Calu3 (cell line): ENCODE results near the gene DNAJA4. TPM values are rescaled to one million over a fixed set of nuclear protein-coding genes. Genes with fewer than 3 reads are reported as not detected.

ENCODE experiments used
- BruUV-seq: library from RNA; stranded (reverse); fragments of 400-500 nt; replicated peaks from 2 replicates; lab custom pipeline; 2021; lab: Mats Ljungman, UMichigan
- CTCF ChIA-PET: fragments of 300-600 bp; sonication (Branson Sonifier 250); formaldehyde crosslinking; loops from one replicate; lab custom pipeline; 2022; ENCODE audit warnings: antibody characterized with exemption; lab: Charles Lee
- DNase-seq: peaks from one replicate; pipeline ENCODE4 v3.0.0; 2022
- H3K27ac Mint-ChIP-seq: one replicate; pipeline ENCODE4 v1.8.0; 2022; ENCODE audit warnings: mixed read lengths; ENCODE audit not compliant: unreplicated experiment
- H3K27me3 Mint-ChIP-seq: one replicate; pipeline ENCODE4 v1.8.0; 2022; ENCODE audit warnings: mixed read lengths; ENCODE audit not compliant: unreplicated experiment
- H3K36me3 Mint-ChIP-seq: one replicate; pipeline ENCODE4 v1.8.0; 2022; ENCODE audit warnings: mild to moderate bottlenecking, moderate library complexity, mixed read lengths; ENCODE audit not compliant: insufficient read depth, unreplicated experiment
- H3K4me1 Mint-ChIP-seq: one replicate; pipeline ENCODE4 v1.8.0; 2022; ENCODE audit warnings: mild to moderate bottlenecking, low read depth, mixed read lengths; ENCODE audit not compliant: unreplicated experiment
- H3K4me3 Mint-ChIP-seq: one replicate; pipeline ENCODE4 v1.8.0; 2022; ENCODE audit warnings: mild to moderate bottlenecking, low read depth, moderate library complexity, mixed read lengths; ENCODE audit not compliant: unreplicated experiment
- H3K9me3 Mint-ChIP-seq: one replicate; pipeline ENCODE4 v1.8.0; 2022; ENCODE audit warnings: low read depth, mixed read lengths; ENCODE audit not compliant: unreplicated experiment
- CTCF ChIP-seq: fragments of 200-600 bp; IDR thresholded peaks from one replicate; pipeline ENCODE4 v1.8.0; 2022; ENCODE audit warnings: antibody characterized with exemption; ENCODE audit not compliant: unreplicated experiment
- intact Hi-C: fragments of 100-400 bp; cut with micrococcal nuclease; formaldehyde crosslinking; loops from one replicate; pipeline ENCODE4 v1.10.0; 2022; ENCODE audit not compliant: unreplicated experiment
- total RNA-seq: library from RNA; stranded (reverse); gene quantifications from 2 replicates; pipeline ENCODE4 v1.2.3, GENCODE V29; 2022

DNAJA4 gene
- total RNA-seq, 1 experiment from 2014 or later = 53.6 TPM

GRCh38 chr15:78263907-78264303 is 457 bp upstream of the DNAJA4 start:
- no peaks in the 10 kb centered on the region for H3K27me3 Mint-ChIP-seq
- no TSS peak for BruUV-seq
- H3K27ac Mint-ChIP-seq = no peak overlapping the region
- TF ChIP-seq CTCF = no peak
- peak overlapping the region; percentile 72 for H3K4me3 Mint-ChIP-seq
- CTCF ChIA-PET = no interaction called here
- intact Hi-C loops = no loop called here
- H3K4me1 Mint-ChIP-seq = peaks cover 38% of the 10 kb centered on the region
- H3K36me3 Mint-ChIP-seq = peaks cover 31% of the 10 kb centered on the region
- no peaks in the 10 kb centered on the region for H3K9me3 Mint-ChIP-seq
- DNase-seq = peak; percentile 27

GRCh38 chr15:78265137-78265460 is 737 bp downstream of the DNAJA4 start:
- H3K36me3 Mint-ChIP-seq = peaks cover 34% of the 10 kb centered on the region
- intact Hi-C loops = no loop called here
- H3K27me3 Mint-ChIP-seq = no peaks in the 10 kb centered on the region
- H3K9me3 Mint-ChIP-seq = no peaks in the 10 kb centered on the region
- peak overlapping the region; percentile 47 for H3K27ac Mint-ChIP-seq
- TF ChIP-seq CTCF = no peak
- peaks cover 26% of the 10 kb centered on the region for H3K4me1 Mint-ChIP-seq
- no TSS peak for BruUV-seq
- DNase-seq = no peak
- H3K4me3 Mint-ChIP-seq = peak overlapping the region; percentile 72
- CTCF ChIA-PET = interaction anchor here (1.3 to 1.5 kb wide), 2 partner anchors 35 to 70 kb away, joined by 4 to 5 read pairs; partner anchors contain the start of gene SKIC8

GRCh38 chr15:78265752-78266224 is 1.4 kb downstream of the DNAJA4 start:
- no TSS peak for BruUV-seq
- Mint-ChIP-seq H3K27ac (peak overlapping the region; percentile 47), H3K36me3 (peaks cover 34% of the 10 kb centered on the region), H3K4me1 (peaks cover 19% of the 10 kb centered on the region), H3K4me3 (peak overlapping the region; percentile 72), H3K9me3 (no peaks in the 10 kb centered on the region), H3K27me3 (no peaks in the 10 kb centered on the region)
- CTCF ChIA-PET = interaction anchor here (1.3 to 1.5 kb wide), 2 partner anchors 34 to 70 kb away, joined by 4 to 5 read pairs; partner anchors contain the start of gene SKIC8
- no peak for TF ChIP-seq CTCF
- no peak for DNase-seq
- intact Hi-C loops = no loop called here

GRCh38 chr15:78266229-78266628 is 1.9 kb downstream of the DNAJA4 start:
- Mint-ChIP-seq H3K4me1 (peaks cover 19% of the 10 kb centered on the region), H3K27ac (no peak overlapping the region), H3K27me3 (no peaks in the 10 kb centered on the region), H3K9me3 (no peaks in the 10 kb centered on the region), H3K4me3 (peak overlapping the region; percentile 72), H3K36me3 (peaks cover 34% of the 10 kb centered on the region)
- no TSS peak for BruUV-seq
- DNase-seq = no peak
- TF ChIP-seq CTCF = no peak
- intact Hi-C loops = no loop called here
- CTCF ChIA-PET = interaction anchor here (1.3 to 1.5 kb wide), 2 partner anchors 34 to 71 kb away, joined by 4 to 5 read pairs; partner anchors contain the start of gene SKIC8
